Liver (tissue), 9 donors: Measurements from ENCODE around the gene LRRC25. TPM values are rescaled to one million over a fixed set of nuclear protein-coding genes. Genes with fewer than 3 reads are reported as not detected.

Source experiments
- DNase-seq: peaks from one replicate; pipeline ENCODE4 v3.0.0-alpha.2; 2017; ENCODE audit warnings: low spot score
- H3K27ac ChIP-seq, 2 donors: one replicate each; pipeline ENCODE4 v1.7.0; 2013; ENCODE audit warnings: inconsistent platforms in 2 of 2, low read length in 2 of 2, control low read depth in 1 of 2, low read depth in 1 of 2, mild to moderate bottlenecking in 1 of 2
- H3K27me3 ChIP-seq, 4 donors: one replicate each; pipeline versions ENCODE4 v1.6.1 to v1.7.0; 2013; ENCODE audit warnings: low read length in 3 of 4, inconsistent platforms in 1 of 4, mild to moderate bottlenecking in 1 of 4, moderate library complexity in 1 of 4; ENCODE audit not compliant: control insufficient read depth in 4 of 4, insufficient read depth in 4 of 4
- H3K36me3 ChIP-seq, 4 donors: one replicate each; pipeline versions ENCODE4 v1.6.1 to v1.7.0; 2013; ENCODE audit warnings: low read length in 3 of 4, mild to moderate bottlenecking in 3 of 4, low read depth in 1 of 4, moderate library complexity in 1 of 4; ENCODE audit not compliant: control insufficient read depth in 4 of 4, insufficient read depth in 3 of 4
- H3K4me1 ChIP-seq, 4 donors: one replicate each; pipeline versions ENCODE4 v1.6.1 to v1.7.0; 2013; ENCODE audit warnings: low read length in 3 of 4, mild to moderate bottlenecking in 3 of 4, moderate library complexity in 1 of 4; ENCODE audit not compliant: control insufficient read depth in 4 of 4, insufficient read depth in 4 of 4
- H3K4me3 ChIP-seq, 3 donors: one replicate each; pipeline versions ENCODE4 v1.6.1 to v1.7.0; 2013; ENCODE audit warnings: low read length in 3 of 3, control low read depth in 1 of 3, low read depth in 1 of 3, mild to moderate bottlenecking in 1 of 3
- H3K9ac ChIP-seq, 2 donors: one replicate each; pipeline ENCODE4 v1.7.0; 2013; ENCODE audit warnings: low read length in 2 of 2, mild to moderate bottlenecking in 2 of 2, moderate library complexity in 2 of 2, control low read depth in 1 of 2, low read depth in 1 of 2
- H3K9me3 ChIP-seq, 4 donors: one replicate each; pipeline versions ENCODE4 v1.6.1 to v1.7.0; 2013; ENCODE audit warnings: low read length in 3 of 4; ENCODE audit not compliant: control insufficient read depth in 4 of 4
- ATF3 ChIP-seq: IDR thresholded peaks from 2 replicates; pipeline ENCODE4 v1.6.1; 2016; ENCODE audit warnings: antibody characterized with exemption
- CTCF ChIP-seq: fragments of 150-350 bp; IDR thresholded peaks from 2 replicates; pipeline ENCODE4 v1.5.1; 2017; ENCODE audit warnings: improper control_type of control experiment, low read depth, low read length; ENCODE audit not compliant: missing input control
- FOXA2 ChIP-seq: IDR thresholded peaks from 2 replicates; pipeline ENCODE4 v1.6.1; 2016; ENCODE audit warnings: antibody characterized with exemption
- GABPA ChIP-seq, 2 donors: IDR thresholded peaks in 1 of 2; conservative IDR thresholded peaks in 1 of 2; 2 replicates each; pipeline ENCODE4 v1.6.1; 2016; ENCODE audit warnings: antibody characterized with exemption in 2 of 2, mild to moderate bottlenecking in 1 of 2, moderate library complexity in 1 of 2
- HNF4A ChIP-seq, 2 donors: conservative IDR thresholded peaks; 2 replicates each; pipeline ENCODE4 v1.6.1; 2016; ENCODE audit warnings: antibody characterized with exemption in 2 of 2, mild to moderate bottlenecking in 2 of 2
- HNF4G ChIP-seq: IDR thresholded peaks from 2 replicates; pipeline ENCODE4 v1.6.1; 2016; ENCODE audit warnings: antibody characterized with exemption
- NR2F2 ChIP-seq: IDR thresholded peaks from 2 replicates; pipeline ENCODE4 v1.6.1; 2016; ENCODE audit warnings: antibody characterized with exemption
- RAD21 ChIP-seq, 2 donors: IDR thresholded peaks; 2 replicates each; pipeline ENCODE4 v1.6.1; 2016; ENCODE audit warnings: antibody characterized with exemption in 2 of 2, mild to moderate bottlenecking in 2 of 2
- REST ChIP-seq: IDR thresholded peaks from 2 replicates; pipeline ENCODE4 v1.6.1; 2016; ENCODE audit warnings: antibody characterized with exemption, mild to moderate bottlenecking
- RXRA ChIP-seq, 2 donors: IDR thresholded peaks; 2 replicates each; pipeline ENCODE4 v1.6.1; 2017 to 2018; ENCODE audit warnings: antibody characterized with exemption in 2 of 2, mild to moderate bottlenecking in 1 of 2
- SP1 ChIP-seq: IDR thresholded peaks from 2 replicates; pipeline ENCODE4 v1.6.1; 2018; ENCODE audit warnings: antibody characterized with exemption, mild to moderate bottlenecking
- ZBTB33 ChIP-seq: IDR thresholded peaks from 2 replicates; pipeline ENCODE4 v1.6.1; 2016; ENCODE audit warnings: antibody characterized with exemption
- WGBS: extraction: QIAGEN DNeasy Blood & Tissue Kit; methylation state at CpG from one replicate; pipeline ENCODE4 v1.1.7; 2013; 5-methylcytosine and 5-hydroxymethylcytosine counted together
- polyA plus RNA-seq, 2 donors: library from polyadenylated mRNA; stranded (reverse) in 1 of 2; unstranded in 1 of 2; fragments of 200-250 nt in 1 of 2; fragments of >200 nt in 1 of 2; fragmentation: Nextera tagmentation in 1 of 2; extraction: Ambion mirVana in 1 of 2; gene quantifications; one replicate each; pipeline versions ENCODE4 v1.2.1 to v1.2.3, GENCODE V29; 2013 to 2015
- total RNA-seq, 2 donors: library from RNA; depleted of rRNA; stranded (reverse); fragments of >200 nt; gene quantifications; one replicate each; pipeline ENCODE4 v1.2.3, GENCODE V29; 2014
- donor health status: healthy.
- donor health status: healthy.
- donor health status: healthy.
- donor health status: healthy.
- donor health status: healthy.

The LRRC25 gene
- total and polyA plus RNA-seq, 4 donors: 2.3 to 13.4 (median 6.9) TPM

- no peaks in the 10 kb centered on the region for H3K27me3 ChIP-seq
- no peaks in the 10 kb centered on the region for H3K36me3 ChIP-seq
- TF ChIP-seq ATF3 (no peak), GABPA (IDR thresholded peaks at IDR 0.05 in 1 of 2, conservative IDR thresholded peaks at IDR 0.05 in 1 of 2) (no peak)
- no peak for DNase-seq
- H3K27ac ChIP-seq: no peak overlapping the region
- WGBS: 88% methylated on average over 22 of the region's 22 CpGs
- H3K9ac ChIP-seq: no peak overlapping the region
- peaks cover 0 to 9% (median 4%) of the 10 kb centered on the region in 4 donors for H3K4me1 ChIP-seq
- no peaks in the 10 kb centered on the region for H3K9me3 ChIP-seq
- H3K4me3 ChIP-seq: no peak overlapping the region
Observed at GRCh38 chr19:18424122-18424889, 26.9 kb upstream of the LRRC25 start.

- no peak for DNase-seq
- H3K27ac ChIP-seq: no peak overlapping the region
- no peaks in the 10 kb centered on the region for H3K27me3 ChIP-seq
- H3K4me1 ChIP-seq: peaks cover 0 to 16% (median 7%) of the 10 kb centered on the region in 4 donors
- no peak overlapping the region for H3K4me3 ChIP-seq
- no peak overlapping the region for H3K9ac ChIP-seq
- WGBS: 90% methylated on average over 21 of the region's 21 CpGs
- TF ChIP-seq ATF3 (no peak), RXRA (IDR thresholded peaks at IDR 0.05) (no peak), ZBTB33 (no peak), HNF4G (no peak), SP1 (no peak), FOXA2 (no peak), REST (no peak), RAD21 (IDR thresholded peaks at IDR 0.05) (no peak), GABPA (IDR thresholded peaks at IDR 0.05 in 1 of 2, conservative IDR thresholded peaks at IDR 0.05 in 1 of 2) (no peak), CTCF (no peak), HNF4A (conservative IDR thresholded peaks at IDR 0.05) (no peak), NR2F2 (no peak)
- no peaks in the 10 kb centered on the region for H3K36me3 ChIP-seq
- no peaks in the 10 kb centered on the region for H3K9me3 ChIP-seq
Observed at GRCh38 chr19:18423258-18424020, 26.0 kb upstream of the LRRC25 start.
